AG04450 (cell line): ENCODE data around the gene RASSF1. TPM values are rescaled to one million over a fixed set of nuclear protein-coding genes. Genes with fewer than 3 reads are reported as not detected.

Source experiments
- CTCF ChIA-PET: fragments of 300-600, 350-600 bp; formaldehyde crosslinking; extraction: SDS; loops from one replicate; lab custom pipeline; 2022; ENCODE audit warnings: antibody characterized with exemption, inconsistent platforms; lab: Charles Lee
- POLR2A ChIA-PET: fragments of 350-600 bp; formaldehyde crosslinking; extraction: SDS; loops from one replicate; lab custom pipeline; 2021; ENCODE audit warnings: antibody characterized with exemption, inconsistent platforms; lab: Yijun Ruan, JAX
- DNase-seq: peaks from one replicate; pipeline ENCODE4 v3.0.0-alpha.2; 2011; ENCODE audit warnings: low read depth, low spot score
- H3K27ac ChIP-seq: one replicate; pipeline ENCODE4 v1.5.1; 2012; ENCODE audit warnings: low read depth, low read length, control low read depth
- H3K27me3 ChIP-seq: one replicate; pipeline ENCODE4 v1.6.0; 2012; ENCODE audit warnings: low read length; ENCODE audit not compliant: control insufficient read depth, insufficient read depth
- H3K4me3 ChIP-seq: 2 replicates; pipeline ENCODE4 v1.5.1; 2011; ENCODE audit warnings: mild to moderate bottlenecking, low read depth, low read length, control low read depth
- H3K9me3 ChIP-seq: 2 replicates; pipeline ENCODE4 v1.5.1; 2012; ENCODE audit warnings: low read length; ENCODE audit not compliant: control insufficient read depth, insufficient read depth
- polyA plus RNA-seq: library from polyadenylated mRNA; depleted of rRNA; stranded (reverse); fragments of >200 nt; gene quantifications from 2 replicates; pipeline ENCODE4 v1.2.3, GENCODE V29; 2011
- TF ChIP-seq, protein P1 (sequence below): IDR thresholded peaks from 2 replicates; pipeline ENCODE4 v1.5.1; 2011; ENCODE audit warnings: low read depth, low read length, control low read depth, inconsistent platforms

The RASSF1 gene
- polyA plus RNA-seq, 1 experiment, result 25.1 TPM

DNA sequence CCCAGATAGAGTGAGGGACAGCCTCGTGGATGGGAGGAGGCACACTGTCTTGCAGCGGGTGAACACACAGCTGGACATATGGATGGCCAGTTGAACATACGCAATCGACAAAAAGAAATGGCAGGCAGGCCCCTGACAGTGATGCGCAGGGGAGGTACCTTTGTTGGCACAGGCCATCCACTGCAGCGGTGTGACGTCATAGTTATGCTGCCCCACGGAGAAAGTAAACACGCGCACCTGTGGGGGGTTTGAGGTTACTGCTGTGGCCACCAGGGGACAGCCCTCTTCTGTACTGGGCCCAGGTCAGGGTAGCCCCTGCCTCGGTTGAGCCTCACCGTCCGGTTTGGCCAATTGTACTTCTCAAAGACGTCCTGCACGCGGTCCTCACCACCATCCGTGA lies 38.1 kb upstream of the RASSF1 start:
- H3K9me3 ChIP-seq, result no peaks in the 10 kb centered on the region; the same call in 1 of the 2 replicates
- ChIA-PET POLR2A (no interaction called here), CTCF (no interaction called here)
- DNase-seq, result no peak
- H3K4me3 ChIP-seq, result no peak overlapping the region
- H3K27me3 ChIP-seq, result peaks cover 29% of the 10 kb centered on the region
- H3K27ac ChIP-seq, result no peak overlapping the region
- TF ChIP-seq, protein P1, sequence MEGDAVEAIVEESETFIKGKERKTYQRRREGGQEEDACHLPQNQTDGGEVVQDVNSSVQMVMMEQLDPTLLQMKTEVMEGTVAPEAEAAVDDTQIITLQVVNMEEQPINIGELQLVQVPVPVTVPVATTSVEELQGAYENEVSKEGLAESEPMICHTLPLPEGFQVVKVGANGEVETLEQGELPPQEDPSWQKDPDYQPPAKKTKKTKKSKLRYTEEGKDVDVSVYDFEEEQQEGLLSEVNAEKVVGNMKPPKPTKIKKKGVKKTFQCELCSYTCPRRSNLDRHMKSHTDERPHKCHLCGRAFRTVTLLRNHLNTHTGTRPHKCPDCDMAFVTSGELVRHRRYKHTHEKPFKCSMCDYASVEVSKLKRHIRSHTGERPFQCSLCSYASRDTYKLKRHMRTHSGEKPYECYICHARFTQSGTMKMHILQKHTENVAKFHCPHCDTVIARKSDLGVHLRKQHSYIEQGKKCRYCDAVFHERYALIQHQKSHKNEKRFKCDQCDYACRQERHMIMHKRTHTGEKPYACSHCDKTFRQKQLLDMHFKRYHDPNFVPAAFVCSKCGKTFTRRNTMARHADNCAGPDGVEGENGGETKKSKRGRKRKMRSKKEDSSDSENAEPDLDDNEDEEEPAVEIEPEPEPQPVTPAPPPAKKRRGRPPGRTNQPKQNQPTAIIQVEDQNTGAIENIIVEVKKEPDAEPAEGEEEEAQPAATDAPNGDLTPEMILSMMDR, result no peak

DNA sequence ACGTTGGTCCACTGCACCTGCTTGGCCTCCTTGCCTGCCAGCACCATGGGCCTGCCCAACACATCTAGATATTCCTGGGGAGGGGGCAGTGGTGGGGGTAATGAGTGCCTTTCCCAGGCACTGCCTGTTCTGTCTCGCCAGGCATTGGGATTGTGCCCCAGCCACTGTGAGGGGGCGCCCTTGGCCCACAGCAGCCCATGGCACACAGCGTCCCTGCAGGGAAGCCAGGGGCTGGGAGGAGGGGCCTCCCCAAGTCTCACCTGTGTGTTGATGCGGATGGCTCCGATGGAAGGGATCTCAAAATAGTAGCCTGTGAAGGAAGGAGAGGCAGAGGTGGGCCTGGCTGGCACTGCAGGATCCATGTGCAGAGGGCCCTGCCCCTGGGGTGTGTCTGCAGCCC lies 37.4 kb upstream of the RASSF1 start:
- Histone ChIP-seq H3K9me3 (no peaks in the 10 kb centered on the region; the same call in 1 of the 2 replicates), H3K4me3 (no peak overlapping the region), H3K27me3 (peaks cover 28% of the 10 kb centered on the region), H3K27ac (no peak overlapping the region)
- no peak for DNase-seq
- CTCF ChIA-PET, result no interaction called here
- POLR2A ChIA-PET, result no interaction called here
- TF ChIP-seq, protein P1, result no peak

DNA sequence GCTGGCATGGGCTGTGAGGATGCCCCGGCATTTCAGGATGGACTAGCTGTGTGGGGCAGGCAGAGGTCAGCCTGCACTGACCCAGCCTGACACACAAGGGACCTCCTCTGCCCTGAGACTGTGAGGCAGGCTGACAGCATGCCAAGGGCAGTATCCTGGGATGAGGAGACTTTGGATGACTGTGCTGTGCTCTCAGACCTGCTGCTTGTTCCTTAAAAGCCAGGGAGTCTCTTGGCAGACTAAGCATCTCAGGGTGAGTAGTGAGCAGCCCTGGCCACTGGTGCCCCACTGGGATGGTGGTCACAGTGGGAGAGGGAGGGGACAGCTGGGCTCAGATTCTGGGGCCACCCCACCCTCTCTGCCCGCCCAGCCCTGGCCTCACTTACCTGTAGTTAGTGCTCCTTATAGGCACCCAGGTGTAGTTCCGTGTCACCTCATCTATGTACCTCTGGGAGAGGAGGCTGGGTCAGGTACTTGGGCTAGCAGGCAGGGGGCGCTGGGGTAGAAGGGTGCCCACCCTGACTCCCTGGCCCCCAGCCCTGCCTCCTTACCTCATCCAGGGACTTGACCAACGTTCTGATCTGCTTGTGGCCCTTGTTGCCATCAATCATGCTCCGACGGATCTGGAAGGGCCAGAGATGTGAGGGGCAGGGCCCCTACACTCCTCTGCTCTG lies 34.8 kb upstream of the RASSF1 start:
- Histone ChIP-seq H3K9me3 (no peaks in the 10 kb centered on the region), H3K27me3 (peaks cover 34% of the 10 kb centered on the region), H3K27ac (no peak overlapping the region), H3K4me3 (no peak overlapping the region)
- CTCF ChIA-PET, result interaction anchor here (0.7 kb wide), 1 partner anchor 132 kb away, joined by 3 read pairs; no protein-coding TSS in a partner anchor
- TF ChIP-seq, protein P1, result no peak
- DNase-seq, result no peak
- POLR2A ChIA-PET, result no interaction called here

DNA sequence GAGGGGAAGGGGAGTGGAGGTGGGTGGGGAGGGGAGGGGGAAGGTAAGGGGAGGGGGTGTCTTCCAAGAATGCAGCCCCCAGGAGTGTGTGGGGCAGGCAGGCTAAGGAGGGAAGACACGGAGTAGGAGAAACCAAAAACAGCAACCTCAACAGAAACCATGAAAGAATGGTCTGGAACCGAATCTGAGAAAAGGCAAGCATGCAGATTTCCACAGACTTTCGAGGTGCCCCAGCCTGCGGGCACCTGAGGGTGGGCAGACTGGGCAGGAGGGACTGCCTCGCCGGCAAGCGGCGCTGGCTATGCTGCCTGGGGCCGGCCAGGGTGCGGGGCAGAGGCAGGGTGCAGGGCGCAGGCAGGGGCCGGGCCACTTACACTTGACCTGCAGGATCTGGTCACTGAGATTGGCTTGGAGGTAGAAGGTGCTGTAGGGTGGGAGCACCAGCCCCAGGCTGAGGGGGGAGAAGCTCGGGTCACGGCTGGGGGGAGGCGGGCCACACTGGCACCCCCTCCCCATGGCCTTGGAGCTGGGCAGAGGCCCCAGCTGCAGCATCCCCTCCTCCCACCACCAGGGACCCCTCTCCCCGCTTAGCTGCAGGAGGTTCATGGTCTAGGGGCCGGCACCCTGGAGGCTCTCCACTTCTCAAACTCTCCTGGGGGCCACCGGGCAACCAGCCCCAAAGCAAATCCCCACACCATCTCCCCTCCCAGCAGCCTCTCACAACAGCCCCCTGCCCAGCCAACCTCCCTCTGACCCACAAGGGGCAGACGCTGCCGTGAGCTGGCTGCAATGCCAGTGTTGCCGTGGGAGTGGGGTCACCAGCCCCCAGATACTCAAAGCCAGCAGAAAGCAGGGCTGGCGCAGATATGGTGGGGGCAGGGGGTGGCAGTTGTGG lies 34.0 kb upstream of the RASSF1 start:
- no peak overlapping the region for H3K4me3 ChIP-seq
- POLR2A ChIA-PET, result no interaction called here

More for the DNA sequence above, 34.0 kb upstream of the RASSF1 start:
- no peak for DNase-seq
- H3K27me3 ChIP-seq, result peaks cover 35% of the 10 kb centered on the region
- TF ChIP-seq, protein P1, result no peak
- CTCF ChIA-PET, result interaction anchor here (0.7 kb wide), 1 partner anchor 133 kb away, joined by 3 read pairs; no protein-coding TSS in a partner anchor
- no peaks in the 10 kb centered on the region for H3K9me3 ChIP-seq
- no peak overlapping the region for H3K27ac ChIP-seq
